Hippocampal formation (tissue), 2 donors: ENCODE data around the gene EFCAB11.

Experiments used
- DNase-seq, 2 donors: peaks; one replicate each; lab custom pipeline; 2025; lab: John Stamatoyannopoulos, UW

EFCAB11 gene

DNA sequence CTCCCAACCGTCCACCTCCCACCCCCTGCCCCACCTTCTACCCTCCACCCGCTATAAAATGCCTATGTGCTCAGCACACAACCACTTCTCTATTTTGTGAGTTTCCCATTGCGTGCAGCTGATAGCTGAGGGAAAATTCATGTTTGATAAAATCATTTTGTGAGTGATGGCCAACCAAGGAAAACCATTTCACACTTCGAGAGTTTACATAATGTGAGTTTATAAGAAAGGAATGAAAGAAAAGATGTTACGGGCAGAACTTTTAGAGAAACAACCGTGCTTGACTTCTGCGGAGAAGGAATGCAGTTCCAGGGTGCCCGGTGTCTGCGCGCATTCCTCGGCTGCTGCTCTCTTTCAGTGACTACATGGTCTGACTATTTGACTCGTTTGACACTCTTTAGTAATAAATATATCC is 140.9 kb downstream of the EFCAB11 start:
- no peak for DNase-seq

DNA sequence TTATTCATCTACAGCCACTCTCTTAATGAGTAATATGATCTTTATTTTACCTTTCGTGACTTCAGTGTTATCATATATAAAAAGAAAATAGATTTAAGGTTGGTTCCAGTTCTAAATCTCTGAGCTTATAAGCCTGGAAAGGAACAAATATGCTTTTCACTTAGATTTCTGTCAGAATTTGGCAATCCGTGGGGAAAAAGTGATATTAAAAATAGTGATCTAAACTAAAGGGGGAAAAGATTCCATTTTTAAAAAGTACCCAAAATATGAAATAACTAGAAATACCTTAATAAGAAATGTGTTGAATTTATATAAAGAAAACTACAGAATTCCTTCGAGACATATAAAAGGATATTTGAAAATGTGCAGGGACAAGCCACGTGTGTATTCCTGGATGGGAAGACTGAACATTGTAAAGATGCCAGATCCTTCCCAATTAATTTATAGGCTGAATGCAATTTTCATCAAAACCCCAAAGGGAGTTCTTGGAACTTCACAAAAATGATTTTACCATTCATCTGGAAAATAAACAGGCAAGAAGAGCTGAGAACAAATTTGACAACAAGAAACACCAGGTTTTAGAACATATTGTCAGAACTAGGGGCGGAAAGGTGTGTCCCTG is 142.5 kb downstream of the EFCAB11 start:
- no peak for DNase-seq

DNA sequence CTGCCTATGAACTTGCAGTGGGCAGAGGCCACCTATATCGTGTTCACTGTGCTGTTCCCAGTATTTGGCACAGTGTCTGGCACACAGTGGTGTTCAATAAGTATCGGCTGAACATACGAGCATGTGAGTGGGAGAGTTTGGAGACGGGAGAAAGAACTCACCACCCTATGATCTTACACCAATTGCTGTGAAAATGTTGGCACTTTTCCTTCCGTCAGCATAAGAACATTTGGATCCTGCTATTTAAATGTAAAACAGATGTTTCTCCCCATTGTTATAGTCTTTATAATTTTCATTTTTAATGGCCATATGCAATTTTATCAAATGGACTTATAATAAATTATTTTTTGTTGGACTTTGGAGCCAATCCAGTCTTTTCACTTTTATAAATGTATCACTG is 144.4 kb downstream of the EFCAB11 start:
- no peak for DNase-seq

DNA sequence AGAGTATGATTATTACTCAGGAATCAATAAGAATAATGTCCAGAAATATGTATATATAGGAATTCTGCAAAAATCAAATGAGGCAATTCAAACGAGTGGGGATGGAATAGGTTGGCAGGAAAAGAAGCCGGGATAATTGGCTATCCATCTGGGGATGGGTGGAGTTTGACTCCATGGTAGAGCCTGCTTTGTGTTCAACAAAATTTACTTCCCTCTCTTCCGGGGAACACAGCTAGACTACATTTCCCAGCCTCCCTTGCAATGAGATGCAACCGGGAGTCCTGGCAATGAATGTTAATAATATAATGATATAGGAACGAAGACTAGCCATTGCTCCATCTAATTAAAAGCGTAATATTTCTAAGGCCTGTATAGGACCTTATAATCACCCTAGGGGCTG is 146.6 kb downstream of the EFCAB11 start:
- no peak for DNase-seq

DNA sequence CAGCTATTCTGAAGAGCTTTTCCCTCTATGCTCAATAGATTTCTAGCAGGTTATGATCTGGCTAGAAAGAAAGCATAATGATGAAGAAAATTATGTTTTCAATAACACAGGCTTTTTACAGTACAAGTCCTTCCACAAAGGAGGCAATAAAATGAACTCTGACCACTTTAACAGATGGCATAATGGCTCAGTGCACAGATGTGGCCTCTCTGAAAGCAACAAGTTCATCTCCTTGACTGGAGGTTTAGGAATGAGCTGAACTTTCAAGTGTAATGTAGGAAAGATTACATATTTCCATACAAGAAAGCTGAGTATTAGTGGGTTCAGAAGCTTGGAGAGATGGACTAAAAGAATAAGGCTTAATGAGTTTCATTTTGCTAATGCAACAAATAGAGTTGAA is 147.4 kb downstream of the EFCAB11 start:
- no peak for DNase-seq

DNA sequence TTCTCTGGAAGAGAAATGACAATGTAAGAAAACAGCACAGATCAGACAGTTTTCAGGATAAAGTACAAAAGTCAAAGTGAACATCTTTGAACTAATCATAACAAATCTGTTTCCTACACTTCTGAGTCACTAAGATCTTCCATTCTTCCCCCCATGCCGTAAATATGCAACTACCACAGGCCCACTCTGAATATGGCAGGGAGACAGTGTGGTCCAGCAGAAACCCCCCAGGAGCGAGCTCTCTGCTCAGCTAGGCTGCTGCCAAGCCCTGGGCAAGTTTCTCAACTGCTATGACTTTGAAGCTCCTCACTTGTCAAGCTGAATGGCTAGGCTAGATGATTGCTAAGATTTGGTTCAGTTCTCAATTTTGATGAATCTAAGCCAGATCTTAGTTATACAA is 148.1 kb downstream of the EFCAB11 start:
- DNase-seq, result no peak

DNA sequence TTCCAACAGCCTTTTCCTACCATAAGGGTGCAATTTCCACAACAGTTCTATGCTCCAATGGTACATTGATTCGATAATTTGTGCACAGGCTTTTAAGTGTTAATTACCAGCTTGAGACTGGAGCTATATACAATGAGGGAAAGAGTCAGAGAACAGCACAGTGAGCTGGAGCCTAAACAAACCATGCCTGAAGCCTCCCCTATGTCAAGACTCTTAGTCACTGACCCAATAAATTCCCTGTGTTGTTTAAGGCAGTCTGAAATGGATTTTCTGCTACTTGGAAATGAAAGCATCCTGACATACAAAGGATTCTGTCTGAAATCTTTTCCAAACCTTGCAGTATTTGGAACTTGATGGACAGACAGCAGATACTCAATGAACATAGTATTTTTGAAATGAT is 149.0 kb downstream of the EFCAB11 start:
- DNase-seq, result no peak

DNA sequence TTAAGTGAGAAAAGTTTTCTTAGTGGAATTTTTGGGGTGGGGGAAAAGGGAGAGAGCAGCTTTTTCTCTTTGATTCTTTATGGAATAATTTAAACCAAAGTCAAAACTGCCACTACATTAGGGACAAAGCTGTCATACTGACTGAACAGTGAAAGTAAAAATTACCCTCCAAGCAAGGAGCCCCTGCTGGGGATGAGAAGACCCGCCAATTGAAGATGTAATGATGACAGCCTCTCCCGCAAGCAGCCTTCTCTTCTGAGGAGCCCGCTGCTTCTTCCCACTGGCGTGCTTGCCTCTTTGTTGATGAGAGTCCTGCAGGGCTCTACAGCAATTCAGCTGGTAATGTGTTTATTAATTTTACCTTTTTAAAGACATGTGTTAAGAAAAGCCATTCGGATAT is 151.0 kb downstream of the EFCAB11 start:
- no peak for DNase-seq

DNA sequence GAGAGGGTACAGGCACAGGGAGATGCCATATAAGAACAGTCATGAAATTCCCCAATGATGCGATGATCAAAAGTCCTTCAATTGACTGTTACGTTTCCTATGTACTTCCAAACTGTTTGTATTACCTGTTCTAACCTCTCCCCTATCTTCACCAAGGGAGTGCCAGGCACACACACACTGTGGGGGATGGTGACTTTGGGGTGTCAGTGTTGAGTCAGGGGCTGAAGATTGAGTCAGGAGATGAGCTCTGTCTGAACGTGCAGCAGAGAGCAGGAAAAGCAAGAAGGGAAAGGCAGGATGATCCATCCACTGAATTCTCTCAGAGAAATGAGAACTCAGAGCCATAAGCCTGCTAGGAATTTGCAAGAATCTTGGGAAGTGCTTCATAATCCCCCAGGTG is 153.4 kb downstream of the EFCAB11 start:
- DNase-seq, result no peak

DNA sequence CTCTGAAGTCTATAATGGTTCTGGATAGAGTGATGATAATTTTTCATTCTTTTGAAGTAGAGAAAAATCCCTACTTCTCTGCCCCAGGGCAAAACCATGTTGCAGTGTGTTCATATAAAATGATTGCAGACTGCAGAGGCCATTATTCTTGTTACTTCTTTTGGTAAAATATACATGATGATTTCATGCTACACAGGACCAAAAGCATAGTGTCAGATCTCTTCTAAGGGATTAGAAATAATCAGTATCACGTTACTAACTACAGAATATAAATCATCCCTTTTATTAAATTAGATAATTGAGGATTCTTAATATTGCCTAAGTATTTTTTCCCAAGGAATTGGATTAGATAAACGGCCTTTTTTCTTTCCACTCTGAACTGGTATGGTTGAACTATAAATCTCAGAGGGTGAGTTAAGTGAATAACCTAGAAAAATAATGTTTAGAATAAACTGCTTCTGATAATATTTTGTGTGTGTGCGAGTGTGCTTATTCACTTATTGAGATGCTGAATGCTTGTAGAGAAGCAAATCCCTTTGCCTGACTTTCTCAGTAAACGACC is 156.2 kb downstream of the EFCAB11 start:
- no peak for DNase-seq

DNA sequence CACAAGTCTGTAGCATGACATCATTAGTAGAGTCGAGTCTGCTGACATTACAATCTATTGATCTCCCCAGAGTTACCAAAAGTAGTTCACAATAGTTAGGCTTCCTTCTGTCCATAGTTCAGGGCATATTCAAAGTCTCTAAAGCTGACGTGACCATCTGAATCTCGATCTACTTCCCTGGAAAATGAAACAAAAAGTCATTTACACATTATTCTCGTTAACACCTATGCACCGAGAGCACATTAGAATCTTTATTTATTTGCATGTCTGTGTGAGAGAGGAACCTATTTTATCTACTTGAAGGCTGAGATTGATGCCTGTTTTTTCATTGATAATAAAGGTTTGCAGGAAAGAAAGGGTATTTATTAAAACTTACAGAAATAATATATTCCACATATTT is 157.4 kb downstream of the EFCAB11 start:
- DNase-seq, result no peak

DNA sequence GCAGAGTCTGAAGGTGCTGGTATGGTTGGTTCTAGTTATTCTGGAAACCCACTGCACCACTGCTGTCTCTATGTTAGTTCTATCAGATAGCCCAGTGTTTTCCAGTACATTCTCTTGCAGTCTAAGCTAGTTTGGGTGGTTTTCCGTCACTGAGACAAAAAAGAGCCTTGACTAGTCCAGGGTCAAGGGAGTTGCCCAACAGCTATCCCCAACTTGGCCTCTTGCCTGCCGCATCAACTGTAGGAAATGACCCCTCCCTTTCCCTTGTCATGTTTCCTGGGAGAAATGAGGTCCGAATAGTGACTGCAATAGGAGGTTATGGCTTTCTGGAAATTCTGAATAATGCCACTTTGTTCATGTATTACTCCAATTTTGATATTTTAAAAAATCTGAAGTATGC is 160.4 kb downstream of the EFCAB11 start:
- DNase-seq, result no peak

DNA sequence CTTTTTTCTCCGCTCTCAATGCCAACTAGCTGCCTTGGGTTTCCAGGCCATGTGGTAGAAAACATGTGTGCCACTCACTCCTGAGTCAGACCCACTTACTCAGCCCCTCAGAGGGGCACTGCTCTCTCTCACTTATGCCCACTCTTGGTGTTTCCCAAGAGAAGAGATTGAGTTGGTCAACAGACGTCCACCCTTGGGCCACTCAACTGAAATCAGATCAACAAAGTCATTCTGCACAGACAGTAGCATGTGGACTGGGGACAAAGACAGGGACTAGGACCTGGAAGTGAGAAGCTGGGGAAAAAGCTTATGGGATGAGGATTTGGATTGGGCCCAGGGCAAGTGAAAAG is 161.2 kb downstream of the EFCAB11 start:
- no peak for DNase-seq

DNA sequence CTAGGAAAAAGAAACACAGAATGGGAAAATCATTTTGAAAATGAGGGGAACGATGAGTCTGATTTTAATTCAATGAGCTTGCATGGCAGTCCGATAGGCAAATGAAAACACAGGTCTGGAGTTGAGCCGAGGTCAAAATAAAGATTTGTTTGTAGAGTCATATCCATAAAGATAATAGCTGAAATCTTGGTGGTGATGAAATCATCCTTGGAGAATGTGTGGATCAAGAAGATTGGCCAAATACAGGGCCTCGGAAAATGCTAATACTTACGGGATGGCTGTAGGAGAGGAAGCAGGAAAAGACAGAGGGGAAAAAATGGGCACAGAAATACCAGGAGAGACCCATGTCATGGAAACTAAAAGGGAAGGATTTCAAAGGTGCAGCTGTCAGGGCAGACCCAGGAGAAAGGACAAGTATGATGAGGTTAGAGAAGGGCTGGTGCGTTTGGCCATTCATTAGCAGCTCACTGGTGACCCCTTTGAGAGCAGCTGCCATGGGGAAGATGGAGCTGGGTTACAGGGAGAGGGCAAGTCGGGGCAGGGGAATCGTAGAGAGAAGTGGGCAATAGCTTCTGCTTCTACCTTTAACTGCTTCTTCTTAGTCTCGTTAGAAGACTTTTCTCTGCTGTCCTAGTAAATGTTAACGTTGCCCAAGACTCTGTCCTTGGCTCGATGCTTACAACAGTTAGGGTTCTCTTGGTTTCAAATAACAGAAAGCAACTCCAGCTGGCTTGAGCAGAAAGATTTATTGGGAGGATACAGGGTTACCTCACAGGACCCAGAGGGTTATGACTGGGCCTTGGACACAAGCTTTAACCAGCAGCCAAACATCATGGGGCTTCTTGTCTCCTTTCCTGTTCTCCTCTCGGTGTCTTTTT is 161.8 kb downstream of the EFCAB11 start:
- no peak for DNase-seq

DNA sequence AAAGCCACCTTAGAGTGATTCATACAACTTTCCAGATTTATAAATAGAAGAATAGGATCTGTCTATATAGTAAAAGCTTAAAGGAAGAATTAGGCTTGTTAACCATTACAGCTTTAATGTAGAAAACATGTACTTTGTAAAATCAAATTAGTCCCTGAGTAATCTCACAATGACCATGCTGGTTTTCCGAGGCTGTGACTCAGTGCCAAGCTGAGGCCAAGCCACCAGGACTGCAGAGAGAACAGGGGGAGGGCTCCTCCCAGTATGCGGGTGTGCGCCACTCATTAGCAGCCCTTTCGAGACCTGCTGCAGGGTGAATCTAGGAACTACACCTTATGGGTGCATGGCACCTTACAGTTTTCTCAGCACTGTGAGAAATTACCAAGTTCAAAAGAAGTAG is 167.0 kb downstream of the EFCAB11 start:
- DNase-seq, result no peak

DNA sequence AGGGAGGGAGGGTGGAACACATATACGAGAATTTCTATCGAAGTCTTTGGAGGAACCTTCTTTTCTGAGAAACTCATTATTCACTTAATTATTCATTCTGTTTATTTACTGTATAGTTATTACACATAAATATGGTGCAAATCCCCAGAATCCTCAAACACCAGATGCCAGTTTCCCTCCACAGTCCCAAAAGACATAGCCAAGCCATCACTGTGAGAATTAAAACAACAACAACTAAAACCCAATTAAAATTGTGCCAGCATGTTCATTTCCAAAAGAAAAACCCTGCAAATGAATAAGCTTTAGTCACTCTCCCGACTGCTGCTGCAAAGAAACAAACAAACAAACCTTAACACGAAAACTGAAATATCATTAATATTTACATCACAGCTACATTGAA is 173.5 kb downstream of the EFCAB11 start:
- no peak for DNase-seq

DNA sequence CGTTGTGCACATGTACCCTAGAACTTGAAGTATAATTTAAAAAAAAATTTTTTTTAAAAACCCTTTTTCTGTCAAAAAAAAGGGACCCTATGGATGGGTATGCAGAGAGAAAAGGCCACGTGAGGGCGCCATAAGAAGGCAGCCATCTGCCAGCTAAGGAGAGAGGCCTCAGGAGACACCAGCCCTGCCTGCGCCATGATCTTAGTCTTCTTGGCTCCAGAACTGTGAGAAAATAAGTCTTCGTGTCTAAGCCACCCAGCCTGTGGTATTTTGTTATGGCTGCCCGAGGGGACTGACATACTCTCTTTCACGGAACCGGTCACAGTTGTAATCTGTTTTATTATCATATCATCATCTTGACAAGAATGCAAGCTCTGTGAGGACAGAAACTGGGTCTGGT is 174.8 kb downstream of the EFCAB11 start:
- no peak for DNase-seq

DNA sequence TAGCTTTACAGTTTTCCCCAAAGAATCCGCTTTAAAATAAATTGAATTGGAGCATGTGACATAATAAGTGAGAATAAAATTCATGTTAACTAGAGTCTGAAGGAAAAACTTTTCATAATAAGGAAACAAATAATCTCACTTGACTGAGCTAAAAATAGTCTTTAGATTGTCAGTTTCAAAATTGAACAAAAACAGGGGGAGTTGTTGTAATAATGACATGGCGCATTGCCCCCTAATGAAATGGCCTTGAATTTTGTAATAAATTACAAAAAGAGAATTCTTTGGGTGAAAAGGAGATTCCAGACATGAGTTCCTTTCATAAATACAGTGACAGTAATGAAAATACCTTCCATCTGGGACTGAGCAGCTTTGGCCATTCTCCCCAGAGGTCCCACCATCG is 178.6 kb downstream of the EFCAB11 start:
- no peak for DNase-seq

DNA sequence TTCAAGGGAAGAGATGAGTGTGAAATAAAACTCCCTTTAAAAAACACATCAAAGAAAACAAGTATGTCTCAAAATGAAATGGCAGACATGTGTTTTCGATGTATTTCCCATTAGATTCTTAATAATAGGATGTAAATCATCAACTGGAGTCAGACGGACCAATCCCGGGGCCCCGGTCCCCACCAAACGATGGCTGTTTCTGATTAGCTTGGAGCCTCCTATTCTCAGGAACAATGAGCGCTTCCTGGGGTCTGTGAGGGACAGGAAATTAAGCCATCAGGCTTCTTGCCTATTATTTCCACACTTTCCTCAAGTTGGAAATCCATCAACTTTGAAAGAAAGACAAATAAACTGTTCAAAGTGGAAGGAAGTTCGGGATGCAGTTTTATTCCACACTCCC is 179.4 kb downstream of the EFCAB11 start:
- no peak for DNase-seq

DNA sequence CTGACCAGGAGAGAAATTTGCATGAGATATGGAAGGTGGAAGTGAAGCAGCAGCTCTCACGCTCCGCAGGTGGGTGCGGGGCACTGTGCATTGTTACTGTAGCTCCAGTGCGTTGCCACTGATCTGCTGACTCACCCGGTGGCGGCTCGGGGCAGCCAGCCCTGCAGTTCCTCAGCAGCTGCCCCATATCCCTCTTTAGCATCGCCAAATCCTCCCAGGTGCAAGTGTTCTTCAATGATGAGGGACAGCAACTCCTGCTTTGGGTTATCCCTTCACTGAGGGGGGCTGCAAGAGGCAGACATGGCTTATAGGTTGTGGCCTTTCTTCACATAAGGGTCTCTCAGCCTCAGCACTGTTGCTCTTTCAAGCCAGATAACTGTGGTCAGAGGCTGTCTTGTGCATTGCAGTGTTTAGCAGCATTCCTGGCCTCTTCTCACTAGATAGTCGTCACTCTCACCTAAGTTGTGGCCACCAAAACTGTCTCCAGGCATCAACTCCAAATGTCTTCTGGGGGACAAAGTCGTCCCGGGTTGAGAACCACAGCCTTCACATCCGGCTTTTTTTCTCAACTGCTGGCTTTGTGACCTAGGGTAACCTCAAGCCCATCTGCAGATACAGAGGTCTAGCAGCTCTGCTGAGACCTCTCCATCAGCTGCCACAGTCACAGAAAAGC is 180.8 kb downstream of the EFCAB11 start:
- DNase-seq, result no peak

DNA sequence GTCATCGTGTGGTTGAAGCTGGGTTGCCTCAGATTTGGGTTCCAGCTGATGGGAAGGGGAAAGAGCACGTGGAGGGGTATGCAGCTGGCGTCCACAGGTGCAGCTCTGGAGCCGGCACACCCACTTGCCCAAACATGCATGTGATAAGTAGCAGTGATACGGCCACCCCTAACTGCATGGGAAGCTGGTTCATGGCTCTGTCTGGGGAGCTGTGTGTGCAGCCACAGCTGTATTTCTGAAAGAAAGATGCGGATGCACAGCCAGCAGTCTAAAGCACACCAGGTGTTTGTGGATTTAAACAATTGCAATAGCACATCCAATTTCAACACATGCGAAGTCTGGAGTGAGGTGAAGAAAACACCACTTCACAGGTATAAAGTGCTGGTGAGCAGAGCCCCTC is 181.4 kb downstream of the EFCAB11 start:
- no peak for DNase-seq

DNA sequence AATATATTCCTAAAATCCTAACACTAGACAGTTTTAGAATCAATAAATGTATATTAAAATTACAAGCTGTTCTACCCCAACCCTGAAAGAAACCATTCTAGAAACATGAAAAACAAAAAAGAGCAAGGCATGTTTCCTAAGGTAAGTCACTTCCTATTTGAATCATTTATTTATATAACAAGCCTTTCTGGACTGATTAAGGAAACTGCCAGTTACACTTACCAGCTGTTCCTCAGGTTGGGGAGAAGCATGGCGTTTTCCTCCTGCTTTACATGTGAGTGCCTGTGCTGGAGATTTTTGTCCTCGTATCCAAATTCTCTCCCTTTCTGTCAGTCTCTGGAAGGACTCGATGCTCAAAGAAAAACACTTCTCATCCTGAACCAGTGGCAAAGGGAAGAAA is 183.3 kb downstream of the EFCAB11 start:
- DNase-seq, result no peak

DNA sequence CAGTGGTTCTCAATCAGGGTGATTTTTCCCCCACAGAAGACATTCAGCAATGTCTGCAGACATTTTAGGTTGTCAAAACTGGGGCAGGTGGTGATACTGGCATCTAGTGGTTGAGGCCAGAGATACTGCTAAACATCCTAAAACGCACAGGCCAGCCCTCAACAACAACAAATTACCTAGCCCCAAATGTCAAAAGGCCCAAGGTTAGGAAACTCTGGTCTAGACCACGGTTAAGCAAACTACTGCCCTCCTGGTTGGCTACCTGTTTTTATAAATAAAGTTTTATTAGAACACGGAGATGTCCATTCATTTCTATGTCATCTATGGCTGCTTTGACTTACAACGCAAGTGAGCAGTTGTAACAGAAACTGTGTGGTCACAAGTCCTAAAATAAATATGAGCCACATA is 186.7 kb downstream of the EFCAB11 start:
- DNase-seq, result no peak
